Measurements from ENCODE around the gene CLDN24.
A peak's percentile ranks its signal among the peaks of the same experiment; 100 is the strongest.

CLDN24 gene

DNA sequence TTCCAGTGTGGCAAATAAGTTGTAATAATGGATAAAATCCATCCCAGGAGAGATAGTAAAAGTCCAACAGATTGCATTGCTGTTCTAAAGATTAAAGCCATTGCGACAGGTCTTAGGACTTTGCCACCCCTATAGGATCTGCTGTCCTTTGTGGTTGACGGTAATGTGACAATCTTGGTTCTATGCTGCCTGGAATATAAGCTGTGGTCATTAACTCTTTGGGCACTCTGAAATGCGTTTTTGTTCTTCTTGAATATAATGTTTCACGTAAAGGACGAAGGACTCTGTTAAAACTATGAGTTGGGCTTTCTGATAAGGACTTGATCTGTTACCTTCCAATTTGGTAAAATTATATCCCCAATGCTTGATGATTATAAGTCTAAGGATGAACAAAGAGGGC lies at the start of gene CLDN24:
CLDN24 (minus strand) TSS at position 101 of the 400 bp plus-strand sequence; CDS start at position 101, 0 bp downstream.
- no peak for DNase-seq

DNA sequence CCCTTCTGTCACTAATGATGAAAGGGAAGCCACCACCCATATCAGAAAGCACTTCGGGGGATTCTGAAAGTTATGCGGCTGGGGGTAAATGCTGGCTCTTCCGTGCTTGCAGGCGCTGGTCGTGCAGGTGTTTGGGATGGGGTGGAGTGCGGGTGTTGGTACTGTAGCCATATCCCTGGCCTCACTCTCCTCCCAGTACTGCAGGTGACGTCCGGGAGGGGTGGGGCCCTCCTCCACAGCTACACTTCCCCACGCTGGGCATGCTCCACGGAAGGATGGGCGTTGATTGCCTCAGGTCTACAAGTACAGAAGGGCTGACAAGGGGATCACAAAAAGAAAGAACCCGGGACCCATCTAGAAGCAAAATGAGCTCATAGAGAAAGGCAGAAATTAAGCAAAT lies 48.6 kb upstream of the CLDN24 start:
- no peak for DNase-seq

DNA sequence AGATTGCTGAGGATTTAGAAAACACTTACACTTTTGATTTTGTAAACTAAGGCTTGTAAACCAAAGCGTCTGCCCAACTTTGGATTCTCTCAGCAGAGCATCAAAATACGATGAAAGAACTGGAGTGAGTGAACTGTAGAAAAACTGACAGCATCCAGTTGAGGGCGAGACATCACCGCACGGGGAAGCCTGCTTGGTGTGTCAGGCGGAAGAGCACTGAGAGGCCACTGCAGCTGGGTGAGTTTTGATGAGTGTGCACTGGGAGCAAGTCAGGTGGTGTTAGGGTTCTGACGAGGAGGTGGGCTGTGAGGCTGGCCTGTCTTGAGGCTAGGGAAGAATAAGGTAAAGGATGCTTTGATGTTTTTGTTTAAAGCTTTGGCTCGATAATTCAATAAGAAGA lies 46.8 kb upstream of the CLDN24 start:
- DNase-seq: no peak

DNA sequence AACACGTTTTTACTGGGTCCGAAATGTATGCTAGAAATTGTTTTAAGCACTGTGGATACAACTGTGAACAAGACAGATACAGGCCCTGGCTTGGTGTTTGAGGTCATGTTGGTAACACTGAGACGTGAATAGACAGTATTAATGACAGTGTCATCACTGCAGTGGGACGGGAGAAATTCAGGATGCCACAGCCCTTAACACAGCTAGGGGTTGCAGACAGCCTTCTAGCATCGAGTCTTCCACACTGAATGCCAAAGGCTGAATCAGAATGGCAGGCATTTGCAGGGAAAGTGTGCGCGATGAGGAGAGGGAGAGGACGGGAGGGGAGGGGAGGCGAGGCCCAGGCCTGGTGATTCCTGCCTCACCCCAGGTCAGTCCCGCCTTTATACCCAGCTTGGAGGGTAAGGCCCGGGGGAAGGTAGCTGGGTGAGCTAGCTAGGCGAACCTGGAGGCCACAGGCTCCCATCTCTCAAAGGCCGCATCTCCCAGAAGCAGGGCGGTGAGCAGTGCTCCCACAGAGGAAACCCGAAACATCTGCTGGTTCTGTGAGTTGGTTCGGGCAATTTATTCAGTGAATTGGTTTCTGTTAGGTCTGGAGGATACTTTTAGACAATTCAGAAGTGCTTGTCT lies 44.1 kb upstream of the CLDN24 start:
- no peak for DNase-seq

DNA sequence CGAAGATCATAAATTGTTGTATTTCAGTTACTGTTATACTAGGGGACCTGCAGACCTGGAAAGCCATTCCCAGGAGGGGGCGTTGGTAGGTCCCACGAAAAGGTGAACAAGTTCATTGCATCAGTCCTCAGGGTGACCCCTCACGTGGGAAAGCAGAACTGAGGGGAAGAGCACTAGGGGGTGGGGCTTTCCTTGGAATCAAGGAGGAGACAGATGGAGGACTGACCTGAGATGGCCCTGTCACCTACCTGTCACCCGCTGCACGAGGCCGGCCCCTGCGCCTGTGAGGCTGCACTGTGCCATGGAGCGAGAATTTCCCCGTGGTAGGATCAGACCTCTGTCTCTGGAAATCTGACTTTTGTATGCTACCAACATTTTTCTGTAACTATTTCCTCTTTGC lies 41.8 kb upstream of the CLDN24 start:
- no peak for DNase-seq

DNA sequence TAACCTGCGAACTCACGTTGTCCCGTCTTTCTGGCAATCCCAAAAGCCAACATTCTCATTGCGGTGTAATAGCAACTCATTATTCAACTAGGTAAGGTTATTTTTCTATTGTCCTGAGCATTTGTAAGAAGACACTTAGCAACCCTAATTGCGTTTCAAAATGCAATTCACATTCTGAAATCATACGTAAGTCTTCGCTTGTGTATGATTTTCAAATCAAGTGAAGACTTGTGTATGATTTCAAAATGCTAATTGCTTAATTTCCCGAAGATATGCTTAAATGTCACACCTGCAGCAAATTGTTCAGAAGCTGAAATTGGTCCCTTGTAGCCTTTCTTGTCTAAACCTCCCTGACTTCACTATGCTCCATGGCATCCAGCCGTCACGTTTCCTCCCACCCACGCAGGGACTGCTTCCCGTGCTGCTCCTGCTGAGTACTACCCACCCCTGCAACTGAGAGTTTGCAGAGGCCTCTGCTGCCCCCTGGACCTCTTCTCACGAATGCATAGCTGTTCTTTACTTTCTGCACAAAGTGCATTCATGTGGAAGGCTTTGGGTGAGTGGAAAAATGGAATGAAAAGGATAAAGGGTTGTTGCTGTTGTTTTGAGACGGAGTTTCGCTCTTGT lies 40.8 kb upstream of the CLDN24 start:
- no peak for DNase-seq

DNA sequence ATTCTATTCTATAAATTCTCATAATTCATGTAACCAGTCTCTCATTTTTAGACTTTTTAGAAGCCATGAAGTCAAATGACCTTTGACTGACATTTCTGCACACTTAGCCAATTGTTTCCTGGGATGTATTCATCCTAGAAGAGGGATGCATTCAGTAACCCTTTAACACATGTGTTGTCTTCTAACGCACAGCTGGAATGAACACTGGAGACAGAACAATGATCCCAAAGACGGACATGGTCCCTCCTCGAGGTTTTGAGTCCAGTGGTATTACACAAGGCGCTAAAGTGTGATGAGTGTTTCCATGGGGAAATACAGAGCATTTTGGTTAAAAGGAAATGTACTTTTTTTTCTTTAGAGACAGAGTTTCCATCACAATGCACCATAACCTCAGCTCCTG lies 39.8 kb upstream of the CLDN24 start:
- DNase-seq: no peak

DNA sequence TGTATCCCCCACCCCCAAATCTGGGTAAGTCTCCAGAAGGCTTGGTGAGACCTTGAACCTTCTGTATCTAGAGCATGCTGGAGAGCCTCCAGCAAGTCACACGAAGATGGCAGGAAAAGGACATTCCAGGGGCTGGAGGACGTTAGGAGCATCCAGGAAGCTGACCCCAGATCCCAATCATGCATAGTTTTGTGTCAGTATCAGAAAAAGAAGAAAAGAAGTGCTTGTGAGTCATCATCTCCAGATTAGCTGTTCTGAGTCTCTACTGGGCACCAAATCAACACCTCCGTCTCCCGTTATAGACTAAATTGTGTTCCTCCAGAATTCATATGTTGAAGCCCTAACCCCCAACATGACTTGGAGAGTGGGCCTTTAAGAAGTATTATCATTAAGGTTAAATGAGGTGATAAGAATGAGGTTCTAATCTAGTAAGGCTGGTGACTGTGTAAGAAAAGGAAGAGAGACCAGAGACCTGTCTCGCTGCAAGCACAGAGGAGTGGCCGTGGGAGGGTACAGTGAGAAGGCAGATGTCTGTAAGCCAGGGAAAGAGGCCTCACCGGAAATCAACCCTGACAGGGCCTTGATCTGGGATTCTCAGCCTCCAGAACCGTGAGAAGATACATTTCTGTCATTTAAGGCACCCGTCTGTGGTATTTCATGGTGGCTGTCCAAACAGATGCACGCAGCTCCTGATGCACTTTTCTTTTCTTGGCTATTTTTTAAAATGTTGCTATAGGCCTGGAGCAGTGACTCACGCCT lies 38.1 kb upstream of the CLDN24 start:
- no peak for DNase-seq

DNA sequence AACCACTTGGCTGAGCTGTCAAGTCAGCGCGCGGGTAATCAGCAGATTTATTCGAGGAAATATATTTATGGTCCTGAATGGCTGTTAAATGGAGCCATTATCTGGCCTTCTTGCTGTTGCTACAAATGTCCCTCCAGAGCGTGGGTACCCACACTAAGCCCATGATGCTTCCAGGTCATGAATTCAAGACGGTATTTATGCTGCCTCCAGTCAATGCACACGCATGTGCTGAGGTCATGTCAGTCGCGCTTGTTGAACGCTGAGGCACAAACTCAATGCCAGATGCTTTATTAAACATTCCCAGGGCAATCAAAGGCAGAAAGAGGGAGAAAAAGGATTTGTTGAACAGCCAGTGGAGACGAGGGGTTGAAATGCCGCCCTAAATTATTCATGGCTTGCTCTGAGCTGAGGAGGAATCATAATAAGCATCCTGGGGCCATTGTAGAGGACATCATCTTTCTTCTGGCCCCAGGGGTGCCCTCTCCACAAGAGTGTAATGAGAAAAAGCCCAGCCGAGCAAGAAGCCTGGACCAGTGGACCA lies 36.1 kb upstream of the CLDN24 start:
- no peak for DNase-seq

DNA sequence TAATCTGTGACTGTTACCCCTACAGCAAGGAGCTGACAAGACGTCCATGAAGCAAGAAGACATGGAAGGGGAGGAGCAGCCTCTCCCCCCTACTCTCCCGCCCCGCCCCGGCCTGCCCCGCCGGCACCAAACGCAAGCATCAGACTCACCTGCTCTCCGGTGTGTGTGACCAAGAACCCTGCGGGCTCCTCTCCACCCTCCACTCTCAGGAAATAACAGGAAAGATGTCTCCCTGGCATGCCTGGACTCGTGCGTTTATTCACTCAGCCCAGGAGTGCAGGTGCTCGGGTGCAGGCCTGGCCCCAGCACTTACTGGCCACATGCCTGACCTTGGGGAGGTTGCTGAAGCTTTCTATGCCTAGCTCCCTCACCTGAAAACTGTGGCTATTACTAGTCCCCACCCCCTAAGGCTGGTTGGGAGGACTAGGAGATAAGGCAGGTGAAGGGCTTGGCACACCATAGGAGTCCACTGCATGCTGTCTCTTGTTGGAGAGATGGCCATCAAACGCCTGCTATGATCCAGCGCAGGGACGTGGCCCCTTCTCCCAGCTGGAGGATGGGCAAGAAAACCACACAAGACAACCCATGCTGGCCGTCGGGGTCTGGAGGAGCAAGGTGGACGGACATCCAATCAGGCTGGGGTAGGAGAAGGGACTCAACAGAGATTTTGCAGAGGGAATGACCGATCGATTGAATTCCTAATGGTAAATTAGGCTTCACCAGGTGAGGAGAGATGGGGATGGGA lies 34.9 kb upstream of the CLDN24 start:
- DNase-seq: no peak

DNA sequence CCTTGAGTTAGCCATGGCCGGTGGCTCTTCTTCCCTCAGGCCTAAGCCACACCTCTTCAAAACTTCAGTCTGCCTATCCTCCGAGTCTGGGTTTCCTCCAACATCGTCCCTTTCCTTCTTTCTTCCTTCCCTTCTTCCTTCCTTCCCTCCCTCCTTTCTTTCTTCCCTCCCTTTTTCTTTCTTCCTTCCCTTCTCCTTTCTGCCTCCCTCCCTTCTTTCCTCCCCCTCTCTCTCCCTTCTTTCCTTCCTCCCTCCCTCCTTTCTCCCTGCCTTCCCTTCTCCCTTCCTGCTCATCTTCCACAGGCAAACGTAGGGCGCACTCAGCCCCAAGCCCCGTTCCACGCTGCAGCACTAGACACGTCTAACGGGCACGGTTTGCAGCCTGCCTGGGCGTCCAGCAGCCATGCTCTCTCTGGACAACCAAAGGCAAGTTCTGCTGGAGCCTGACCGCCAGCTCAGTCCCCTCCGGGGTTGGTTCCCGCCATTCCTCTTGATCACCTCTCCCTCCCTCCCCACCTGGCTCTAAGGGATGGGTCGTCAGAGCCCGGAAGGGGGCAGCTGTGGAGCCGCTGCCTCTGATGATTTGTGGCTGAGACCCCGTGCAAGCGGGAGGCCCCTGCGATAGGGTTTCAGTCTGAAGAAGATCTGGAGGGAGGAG lies 34.1 kb upstream of the CLDN24 start:
- DNase-seq: no peak

DNA sequence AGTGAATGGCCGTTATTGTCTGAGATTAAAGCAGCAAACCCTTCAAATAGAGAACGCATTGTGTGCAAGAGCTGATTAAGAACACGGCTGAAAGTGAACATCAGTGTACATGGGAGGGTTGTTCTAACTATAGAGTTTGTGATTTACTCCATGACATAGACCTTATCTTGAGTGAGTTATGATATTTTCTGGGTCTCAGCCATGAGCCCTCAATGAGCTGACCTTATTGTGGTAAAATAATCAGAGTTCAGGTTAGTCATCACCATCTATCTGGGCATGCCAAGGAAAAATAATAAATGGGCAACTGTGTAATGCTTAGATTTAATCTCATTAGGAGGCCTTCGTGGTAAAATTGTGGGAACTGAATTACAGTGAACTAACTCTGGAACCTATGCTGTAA lies 33.2 kb upstream of the CLDN24 start:
- no peak for DNase-seq

DNA sequence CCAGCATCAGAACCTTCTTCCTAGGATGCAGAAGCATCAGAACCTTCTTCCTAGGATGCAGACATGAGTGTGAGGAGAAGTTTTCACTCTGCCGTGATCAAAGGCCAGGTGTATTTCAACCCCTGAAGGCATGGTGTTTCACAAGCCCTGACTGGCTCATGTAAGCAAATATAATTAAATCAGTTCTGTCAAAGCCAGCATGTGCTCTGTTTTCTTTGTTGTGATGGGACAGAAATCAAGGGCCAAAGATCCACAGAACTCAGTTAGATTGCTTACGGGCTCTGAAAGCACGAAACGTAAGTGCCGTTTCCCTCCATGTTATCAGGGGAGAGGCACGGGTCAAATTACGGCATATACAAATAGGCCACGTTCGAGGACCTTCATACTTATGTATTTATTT lies 32.0 kb upstream of the CLDN24 start:
- DNase-seq: no peak

DNA sequence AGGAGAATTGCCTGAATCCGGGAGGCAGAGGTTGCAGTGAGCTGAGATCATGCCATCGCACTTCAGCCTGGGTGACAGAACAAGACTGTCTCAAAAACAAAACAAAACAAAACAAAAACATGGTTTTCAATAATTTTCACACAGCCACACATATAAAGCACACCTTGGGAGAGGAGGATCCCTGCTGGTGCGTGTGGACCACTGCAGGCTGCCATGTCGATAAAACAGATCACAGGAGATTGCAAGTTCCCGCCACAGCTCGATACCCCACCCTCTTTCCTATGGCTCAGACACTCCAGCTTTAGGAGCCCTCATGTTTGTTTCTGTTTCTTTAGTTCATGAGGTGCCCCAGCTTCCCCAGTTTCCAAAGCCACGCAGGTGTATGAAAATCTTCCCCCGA lies 31.3 kb upstream of the CLDN24 start:
- no peak for DNase-seq

DNA sequence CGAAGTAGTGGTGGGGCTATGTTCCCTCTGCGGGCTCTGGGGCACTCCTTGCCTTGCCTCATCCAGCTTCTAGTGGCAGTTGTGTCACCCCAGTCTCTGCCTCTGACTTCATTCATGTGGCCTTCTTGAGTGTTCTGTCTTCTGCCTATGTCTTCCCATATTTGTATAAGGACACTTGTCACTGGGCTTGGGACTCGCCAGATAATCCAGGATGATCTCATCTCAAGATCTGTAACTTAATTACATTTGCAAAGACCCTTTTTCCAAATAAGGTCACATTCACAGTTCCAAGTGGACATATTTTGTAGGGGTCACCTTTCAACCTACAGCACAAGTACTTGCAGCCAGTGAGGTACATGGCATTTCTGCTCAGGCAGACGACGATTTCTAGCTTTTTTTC lies 30.3 kb upstream of the CLDN24 start:
- DNase-seq: no peak

DNA sequence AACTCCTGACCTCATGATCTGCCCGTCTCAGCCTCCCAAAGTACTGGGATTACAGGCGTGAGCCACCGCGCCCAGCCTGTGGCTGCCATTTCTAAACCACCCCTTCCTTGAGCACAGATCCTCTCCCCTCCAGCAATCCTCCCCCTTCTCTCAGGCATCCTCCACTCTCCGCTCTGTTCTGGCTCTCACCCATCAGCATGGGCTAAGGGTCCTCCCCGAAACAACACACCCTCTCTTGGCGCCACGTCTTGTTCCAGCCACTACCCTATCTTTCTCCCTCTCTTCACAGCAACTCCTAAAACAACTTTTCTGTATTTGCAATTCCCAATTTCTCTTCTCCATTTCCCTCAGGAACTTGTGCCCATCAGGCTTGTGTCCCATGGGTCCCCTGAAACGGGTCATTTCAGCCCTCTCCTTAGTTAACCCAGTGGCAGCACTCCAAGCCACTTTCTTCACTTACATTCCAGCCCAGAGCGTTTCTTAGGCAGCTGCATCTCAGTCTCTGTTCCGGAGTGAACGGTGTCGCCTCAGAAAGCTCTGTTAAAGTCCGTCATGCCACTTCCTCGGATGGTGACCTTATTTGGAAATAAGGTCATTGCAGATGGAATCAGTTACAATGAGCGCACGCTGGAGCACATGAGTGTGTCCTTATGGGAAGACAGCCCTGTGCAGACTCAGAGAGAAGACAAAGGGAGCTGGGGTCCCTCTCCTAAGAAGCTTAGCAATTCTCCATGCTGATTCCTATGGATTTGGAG lies 28.3 kb upstream of the CLDN24 start:
- no peak for DNase-seq

DNA sequence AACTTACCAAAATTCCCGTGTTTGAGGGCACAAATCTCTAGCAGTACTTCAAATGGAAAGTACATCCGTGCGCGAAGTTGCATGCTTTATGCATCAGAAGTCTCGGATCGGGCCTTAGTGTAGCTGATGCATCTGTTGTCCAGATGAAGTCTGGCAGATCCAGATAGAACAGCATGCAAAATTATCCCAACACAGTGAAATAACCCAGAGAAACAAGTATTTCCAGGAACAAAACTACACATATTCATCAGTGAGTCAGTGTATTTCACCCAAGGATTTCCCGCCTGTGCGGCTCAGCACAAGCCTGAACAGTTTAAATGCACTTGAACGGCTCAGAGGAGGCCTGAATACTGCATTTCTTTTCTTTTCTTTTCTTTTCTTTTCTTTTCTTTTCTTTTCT lies 27.4 kb upstream of the CLDN24 start:
- DNase-seq: no peak

DNA sequence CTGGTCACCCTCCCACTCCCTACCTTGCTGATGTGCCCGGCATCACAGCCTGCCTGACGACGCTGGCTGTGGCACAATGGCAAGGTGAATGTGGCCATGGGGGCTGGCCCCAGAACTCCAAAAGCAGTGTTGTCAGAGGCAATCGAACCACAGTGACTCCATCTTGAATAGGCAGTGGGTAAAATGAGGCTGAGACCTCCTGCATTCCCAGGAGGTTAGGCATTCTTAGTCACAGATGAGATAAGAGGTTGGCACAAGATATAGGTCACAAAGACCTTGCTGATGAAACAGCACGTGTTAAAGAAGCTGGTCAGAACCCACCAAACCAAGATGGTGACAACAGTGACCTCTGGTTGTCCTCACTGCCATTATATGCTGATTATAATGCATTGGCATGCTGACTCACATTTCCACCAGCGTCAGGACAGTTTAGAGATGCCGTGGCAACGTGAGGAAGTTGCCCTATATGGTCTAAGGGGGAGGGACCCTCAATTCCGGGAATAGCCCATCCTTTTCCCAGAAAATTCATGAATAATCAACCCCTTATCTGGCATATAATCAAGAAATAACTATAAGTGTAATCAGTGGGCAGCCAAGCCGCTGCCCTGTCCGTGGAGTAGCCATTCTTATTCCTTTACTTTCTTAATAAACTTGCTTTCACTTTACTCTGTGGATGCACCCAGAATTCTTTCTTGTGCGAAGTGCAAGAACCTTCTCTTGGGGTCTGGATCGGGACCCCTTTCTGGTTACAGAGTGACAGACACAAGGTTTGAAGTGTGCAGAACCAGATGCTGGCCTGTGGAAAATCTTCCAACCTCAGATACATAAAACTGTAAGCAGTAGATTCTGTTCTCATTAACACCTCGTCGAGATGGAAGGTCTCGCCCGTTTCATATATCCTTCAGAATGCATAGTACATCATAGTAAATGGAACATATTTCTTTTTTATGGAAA lies 26.8 kb upstream of the CLDN24 start:
- peak; percentile 8 for DNase-seq

DNA sequence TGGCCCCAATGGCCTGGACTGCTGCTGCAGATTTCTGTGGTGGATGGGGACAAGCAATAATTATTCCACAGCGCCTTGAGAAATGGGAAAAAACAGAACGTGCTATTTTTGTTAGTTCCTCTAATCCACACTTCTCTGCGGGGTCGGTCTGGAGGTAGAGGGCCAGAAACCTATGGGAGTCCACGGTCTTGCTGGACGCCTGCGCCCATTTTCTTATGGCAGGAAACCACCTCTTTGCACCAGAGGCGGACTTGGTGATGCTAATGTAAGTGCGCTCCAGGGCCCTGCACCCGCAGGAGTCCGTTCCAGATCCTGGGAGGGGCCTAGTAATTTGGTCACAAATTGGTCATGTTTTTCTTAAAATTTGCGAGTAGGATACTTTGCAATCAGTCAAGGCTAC lies 25.9 kb upstream of the CLDN24 start:
- no peak for DNase-seq

DNA sequence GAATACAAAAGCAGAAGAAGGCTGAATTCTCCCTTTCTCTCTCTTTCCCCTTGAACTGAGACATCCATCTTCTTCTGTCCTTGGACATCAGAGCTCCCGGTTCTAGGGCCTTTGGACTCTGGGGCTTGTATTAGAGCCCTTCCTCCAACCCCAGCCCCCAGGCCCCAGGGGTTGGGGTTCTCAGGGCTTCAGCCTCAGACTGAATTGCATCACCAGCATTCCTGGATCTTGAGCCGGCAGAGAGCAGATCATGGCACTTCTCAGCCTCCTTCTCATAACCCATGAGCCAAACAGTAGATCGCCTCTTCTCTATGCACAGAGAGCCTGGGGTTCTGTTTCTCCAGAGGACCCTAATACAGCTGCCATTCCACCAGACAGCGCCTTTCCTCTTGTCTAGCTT lies 25.3 kb upstream of the CLDN24 start:
- no peak for DNase-seq

DNA sequence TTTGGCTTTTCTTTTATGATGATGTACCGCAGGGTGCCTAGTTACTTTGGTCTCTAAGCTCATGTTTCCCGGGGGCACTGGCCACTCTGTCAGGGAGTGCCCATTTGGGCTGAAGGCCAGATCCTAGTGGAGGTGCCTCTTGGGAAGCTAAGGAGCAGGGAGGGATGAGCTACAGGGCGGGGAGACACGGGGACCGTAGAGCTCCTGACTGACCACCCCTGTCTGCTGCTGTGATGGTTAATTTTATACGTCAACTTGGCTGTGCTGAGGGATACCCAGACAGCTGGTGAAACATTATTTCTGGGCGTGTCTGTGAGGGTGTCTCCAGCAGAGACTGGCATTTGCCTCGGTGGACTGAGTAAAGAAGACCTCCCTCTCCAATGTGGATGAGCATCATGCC lies 24.9 kb upstream of the CLDN24 start:
- no peak for DNase-seq

Measured in CD4-positive, alpha-beta T cell treated with Interleukin-10 for 1 hour (primary cell).